A549 (cell line): Measurements from ENCODE around the gene ATP1A3. TPM values are rescaled to one million over a fixed set of nuclear protein-coding genes. Genes with fewer than 3 reads are reported as not detected.

Source experiments
- ATAC-seq, 2 experiments: fragments of 200-7000 bp in 1 of 2; fragments of >200 bp in 1 of 2; cut with Nextera tagmentation in 1 of 2; cut with Tn5 transposase in 1 of 2; 3 replicates each; pipeline versions ENCODE4 v1.8.0 to v1.9.1; 2018 to 2020; ENCODE audit warnings: mild to moderate bottlenecking in 1 of 2, moderate library complexity in 1 of 2
- CTCF ChIA-PET: fragments of 300-600 bp; sonication (Branson Sonifier 250); formaldehyde crosslinking; extraction: SDS; loops from one replicate; lab custom pipeline; 2021; ENCODE audit warnings: antibody characterized with exemption, inconsistent platforms; lab: Yijun Ruan, JAX
- POLR2A ChIA-PET: fragments of 350-600 bp; formaldehyde crosslinking; extraction: SDS; loops from one replicate; lab custom pipeline; 2021; ENCODE audit warnings: antibody characterized with exemption, inconsistent platforms; lab: Yijun Ruan, JAX
- DNase-seq, 2 experiments: peaks; one replicate each; pipeline versions ENCODE4 v3.0.0 to v3.0.0-alpha.2; 2011 to 2016; ENCODE audit warnings: low read depth in 1 of 2, low spot score in 1 of 2
- FAIRE-seq: peaks from 2 replicates; lab custom pipeline; 2011; peaks lifted over from hg19 to GRCh38; lab: Jason Lieb, UNC
- H3K27ac ChIP-seq, 2 experiments: fragments of >200 bp; sonication (Bioruptor Twin); formaldehyde crosslinking; 3 replicates each; pipeline ENCODE4 v1.5.1; 2016 to 2017
- H3K4me1 ChIP-seq: fragments of >200 bp; sonication (Bioruptor Twin); formaldehyde crosslinking; 3 replicates; pipeline ENCODE4 v1.6.1; 2016
- H3K4me2 ChIP-seq: fragments of >200 bp; sonication (Bioruptor Twin); formaldehyde crosslinking; 3 replicates; pipeline ENCODE4 v1.6.1; 2016
- H3K4me3 ChIP-seq: fragments of >200 bp; sonication (Bioruptor Twin); formaldehyde crosslinking; 3 replicates; pipeline ENCODE4 v1.5.1; 2016
- H3K9me3 ChIP-seq: fragments of >200 bp; sonication (Bioruptor Twin); formaldehyde crosslinking; 3 replicates; pipeline ENCODE4 v1.6.1; 2016
- CBX8 ChIP-seq: fragments of 200-600 bp; sonication (generic); IDR thresholded peaks from 2 replicates; pipeline ENCODE4 v1.6.1; 2016
- EHF ChIP-seq: fragments of 250-450 bp; sonication (Bioruptor Pico); IDR thresholded peaks from 2 replicates; pipeline ENCODE4 v1.5.0; 2020; ENCODE audit warnings: mild to moderate bottlenecking
- EP300 ChIP-seq, 2 experiments: fragments of >200 bp; sonication (Bioruptor Twin); formaldehyde crosslinking; IDR thresholded peaks; 2 replicates in 1 of 2; 3 replicates in 1 of 2; pipeline ENCODE4 v1.6.1; 2016 to 2017
- FOSB ChIP-seq: fragments of 250-450 bp; sonication (Bioruptor Pico); IDR thresholded peaks from 2 replicates; pipeline ENCODE4 v1.5.0; 2020; ENCODE audit warnings: mild to moderate bottlenecking, moderate library complexity
- FOXS1 ChIP-seq: fragments of 250-450 bp; sonication (Bioruptor Pico); IDR thresholded peaks from 2 replicates; pipeline ENCODE4 v1.5.0; 2020; ENCODE audit warnings: mild to moderate bottlenecking, moderate library complexity
- GATA3 ChIP-seq: IDR thresholded peaks from 2 replicates; pipeline ENCODE4 v1.6.1; 2012; ENCODE audit warnings: borderline replicate concordance
- HEYL ChIP-seq: fragments of 250-450 bp; sonication (Bioruptor Pico); IDR thresholded peaks from 2 replicates; pipeline ENCODE4 v1.8.0; 2021; ENCODE audit warnings: mild to moderate bottlenecking, moderate library complexity
- HOXB5 ChIP-seq: fragments of 250-450 bp; sonication (Bioruptor Pico); IDR thresholded peaks from 2 replicates; pipeline ENCODE4 v1.5.0; 2020; ENCODE audit warnings: mild to moderate bottlenecking, moderate library complexity
- JUN ChIP-seq, 2 experiments: fragments of >200 bp; sonication (Bioruptor Twin); formaldehyde crosslinking; IDR thresholded peaks; 2 replicates in 1 of 2; 3 replicates in 1 of 2; pipeline ENCODE4 v1.6.1; 2016 to 2017
- KDM1A ChIP-seq: fragments of 200-600 bp; sonication (generic); IDR thresholded peaks from 2 replicates; pipeline ENCODE4 v1.6.1; 2016; ENCODE audit warnings: low read depth, mild to moderate bottlenecking
- KDM5A ChIP-seq: fragments of 200-600 bp; sonication (generic); IDR thresholded peaks from 2 replicates; pipeline ENCODE4 v1.6.1; 2016; ENCODE audit warnings: antibody characterized with exemption, mild to moderate bottlenecking
- MAFK ChIP-seq: fragments of 450-650 bp; IDR thresholded peaks from 2 replicates; pipeline ENCODE4 v1.6.1; 2014; ENCODE audit not compliant: partially characterized antibody
- MAZ ChIP-seq: fragments of 150-350 bp; IDR thresholded peaks from 2 replicates; pipeline ENCODE4 v1.6.1; 2014; ENCODE audit warnings: antibody characterized with exemption, low read depth, low read length, borderline replicate concordance
- MYC ChIP-seq: IDR thresholded peaks from 2 replicates; pipeline ENCODE4 v1.6.1; 2012; ENCODE audit warnings: mild to moderate bottlenecking, inconsistent platforms, low read length, improper control_type of control experiment, borderline replicate concordance
- NPAS2 ChIP-seq: fragments of 250-450 bp; sonication (Bioruptor Pico); IDR thresholded peaks from 2 replicates; pipeline ENCODE4 v1.8.0; 2022; ENCODE audit warnings: mild to moderate bottlenecking, moderate library complexity, borderline replicate concordance
- NR3C1 ChIP-seq: fragments of >200 bp; sonication (Bioruptor Twin); formaldehyde crosslinking; IDR thresholded peaks from 3 replicates; pipeline ENCODE4 v1.6.1; 2017
- PHF8 ChIP-seq: fragments of 200-600 bp; sonication (generic); IDR thresholded peaks from 2 replicates; pipeline ENCODE4 v1.6.1; 2016; ENCODE audit warnings: low read depth, mild to moderate bottlenecking, antibody characterized with exemption, moderate library complexity, borderline replicate concordance
- POLR2AphosphoS2 ChIP-seq: conservative IDR thresholded peaks from 2 replicates; pipeline ENCODE4 v1.6.1; 2012; ENCODE audit warnings: low read length, improper control_type of control experiment, inconsistent platforms
- RFX5 ChIP-seq: fragments of 450-650 bp; IDR thresholded peaks from 2 replicates; pipeline ENCODE4 v1.7.1; 2014; ENCODE audit warnings: antibody characterized with exemption, mild to moderate bottlenecking, moderate library complexity
- TFCP2L1 ChIP-seq: fragments of 250-450 bp; sonication (Bioruptor Pico); IDR thresholded peaks from 2 replicates; pipeline ENCODE4 v1.5.0; 2021; ENCODE audit warnings: mild to moderate bottlenecking
- TP53 ChIP-seq: fragments of 250-450 bp; sonication (Bioruptor Pico); IDR thresholded peaks from 2 replicates; pipeline ENCODE4 v1.5.0; 2021; ENCODE audit warnings: mild to moderate bottlenecking, moderate library complexity
- ZFP36 ChIP-seq: fragments of 450-650 bp; IDR thresholded peaks from 2 replicates; pipeline ENCODE4 v1.6.1; 2014; ENCODE audit warnings: borderline replicate concordance; ENCODE audit not compliant: partially characterized antibody
- WGBS: methylation state at CpG from one replicate; pipeline ENCODE4 v1.1.6; 2017; ENCODE audit errors: missing lambda C conversion rate; 5-methylcytosine and 5-hydroxymethylcytosine counted together
- polyA plus RNA-seq, 4 experiments: library from polyadenylated mRNA; depleted of rRNA in 3 of 4; stranded (reverse); fragments of >200 nt; fragmentation: RNase III in 1 of 4; extraction: RNeasy Plus Mini Kit Qiagen cat#74134 plus additional on column Dnase treatment in 1 of 4; gene quantifications; 2 replicates in 3 of 4; 3 replicates in 1 of 4; pipeline ENCODE4 v1.2.3, GENCODE V29; 2011 to 2017
- TF ChIP-seq, protein P1 (sequence below): fragments of >200 bp; sonication (Bioruptor Twin); formaldehyde crosslinking; IDR thresholded peaks from 3 replicates; pipeline ENCODE4 v1.6.1; 2016
- TF ChIP-seq, protein P2 (sequence below): fragments of >200 bp; sonication (Bioruptor Twin); formaldehyde crosslinking; IDR thresholded peaks from 2 replicates; pipeline ENCODE4 v1.6.1; 2016
- TF ChIP-seq, protein P3 (sequence below): fragments of 450-650 bp; IDR thresholded peaks from 2 replicates; pipeline ENCODE4 v1.6.1; 2014; ENCODE audit warnings: antibody characterized with exemption
- TF ChIP-seq, protein P4 (sequence below): fragments of 200-600 bp; sonication (generic); IDR thresholded peaks from 2 replicates; pipeline ENCODE4 v1.6.1; 2016; ENCODE audit warnings: antibody characterized with exemption, mild to moderate bottlenecking, moderate library complexity

The ATP1A3 gene
- polyA plus RNA-seq, 2 of the 4 experiments (the other 2 are of a cell fraction): 0.67 to 3.7 TPM

DNA sequence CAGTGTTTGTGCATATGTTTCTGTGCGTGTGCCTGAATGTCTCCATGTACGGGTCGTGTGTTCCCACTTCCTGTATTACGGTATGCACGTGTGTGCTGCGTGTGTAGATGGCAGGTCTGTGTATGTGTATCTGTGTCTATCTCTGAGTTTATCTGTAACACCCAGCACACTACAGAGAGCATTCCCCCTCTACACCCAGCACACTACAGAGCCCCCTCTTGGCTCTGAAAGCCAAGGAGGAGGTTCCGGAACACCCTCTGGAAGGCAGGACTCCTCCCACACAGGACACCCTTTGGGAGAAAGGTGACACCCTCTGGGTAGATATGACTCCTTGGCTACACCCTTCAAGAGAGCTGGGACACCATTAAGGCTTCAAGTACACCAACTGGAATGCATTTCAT is 63.7 kb downstream of the ATP1A3 start (continued):
- TF ChIP-seq, protein P1, sequence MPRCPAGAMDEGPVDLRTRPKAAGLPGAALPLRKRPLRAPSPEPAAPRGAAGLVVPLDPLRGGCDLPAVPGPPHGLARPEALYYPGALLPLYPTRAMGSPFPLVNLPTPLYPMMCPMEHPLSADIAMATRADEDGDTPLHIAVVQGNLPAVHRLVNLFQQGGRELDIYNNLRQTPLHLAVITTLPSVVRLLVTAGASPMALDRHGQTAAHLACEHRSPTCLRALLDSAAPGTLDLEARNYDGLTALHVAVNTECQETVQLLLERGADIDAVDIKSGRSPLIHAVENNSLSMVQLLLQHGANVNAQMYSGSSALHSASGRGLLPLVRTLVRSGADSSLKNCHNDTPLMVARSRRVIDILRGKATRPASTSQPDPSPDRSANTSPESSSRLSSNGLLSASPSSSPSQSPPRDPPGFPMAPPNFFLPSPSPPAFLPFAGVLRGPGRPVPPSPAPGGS: no peak
- no peak for TF ChIP-seq NPAS2 (CRISPR knock-in tag)
- no peak for TF ChIP-seq MAZ
- no peak for TF ChIP-seq EP300 (IDR thresholded peaks at IDR 0.05)

DNA sequence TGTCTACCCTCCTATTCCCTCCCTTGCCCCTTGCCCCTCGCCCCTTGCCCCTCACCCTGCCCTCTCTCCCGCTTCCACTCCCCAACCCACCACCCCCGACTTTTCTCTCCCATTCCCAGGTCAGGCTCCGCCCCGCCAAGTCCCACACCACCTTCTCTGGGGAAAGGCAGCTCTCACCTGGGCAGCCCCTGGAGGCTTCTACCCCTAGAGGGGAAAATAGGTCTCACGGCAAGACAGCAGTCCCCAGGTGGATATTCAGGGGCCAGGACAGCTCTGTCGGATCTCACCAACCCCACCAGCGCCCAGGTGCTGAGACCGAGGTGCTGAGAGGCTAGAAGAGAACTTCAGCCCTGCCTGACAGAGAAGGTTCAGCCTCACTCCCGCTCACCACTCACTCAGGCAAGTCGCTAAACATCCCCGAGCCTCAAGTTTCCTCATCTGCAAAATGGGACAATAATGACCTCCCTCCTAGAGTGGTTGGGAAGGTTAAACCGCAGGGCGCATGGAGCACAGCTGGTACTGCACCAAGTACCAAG is 64.4 kb downstream of the ATP1A3 start:
- FAIRE-seq (peak; percentile 7), DNase-seq (no peak)
- ChIA-PET CTCF (interaction anchor here (0.7 to 9.9 kb wide), 9 partner anchors 10 to 56 kb away, joined by 3 to 163 read pairs (median 6); partner anchors contain the start of genes ARHGEF1, CD79A and RABAC1), POLR2A (no interaction called here)
- Histone ChIP-seq H3K9me3 (no peaks in the 10 kb centered on the region), H3K4me2 (no peak overlapping the region; the same call in 2 of the 3 replicates), H3K4me1 (peaks cover 13% of the 10 kb centered on the region; the same call in 1 of the 3 replicates), H3K27ac (no peak overlapping the region)
- 78% methylated on average over 11 of the region's 14 CpGs for WGBS
- TF ChIP-seq JUN (IDR thresholded peaks at IDR 0.05) (no peak), KDM1A (no peak), MYC (no peak), HOXB5 (no peak)
- TF ChIP-seq, all 56 proteins: peak for 0
- ATAC-seq: no peak
- no peak overlapping the region; the same call in 2 of the 3 replicates for H3K4me3 ChIP-seq

DNA sequence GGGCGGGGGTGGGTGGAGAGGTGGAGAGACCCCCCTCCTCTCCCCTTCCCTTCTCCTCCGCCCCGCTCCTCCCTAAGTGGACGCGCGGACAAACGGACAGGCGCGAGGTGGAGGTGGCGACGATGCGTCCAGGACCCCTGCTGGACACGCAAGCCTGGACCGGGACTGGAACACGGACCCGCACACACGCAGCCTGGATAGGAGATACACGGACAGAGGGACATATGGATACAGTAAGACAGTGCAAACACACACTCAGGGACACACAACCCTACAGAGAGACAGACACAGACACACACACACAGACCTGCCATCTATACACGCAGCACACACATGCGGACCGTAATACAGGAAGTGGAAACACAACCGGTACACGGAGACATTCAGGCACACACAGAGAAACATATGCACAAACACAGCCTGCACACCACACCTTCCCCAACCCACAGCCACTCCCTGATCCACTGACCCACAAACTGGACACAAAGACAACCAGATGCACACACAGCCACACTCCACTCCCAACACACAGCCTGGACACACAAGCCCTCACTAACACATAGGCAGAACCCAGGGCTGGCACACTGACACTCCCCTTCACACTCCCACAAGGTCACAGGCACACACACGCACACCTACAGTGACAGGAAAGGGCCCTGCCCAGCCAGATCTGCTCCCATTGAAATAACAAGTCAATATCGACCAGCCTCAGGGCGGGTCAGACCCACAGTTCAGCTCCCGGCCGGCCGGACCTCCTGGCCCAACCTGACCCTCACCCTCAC is 65.1 kb downstream of the ATP1A3 start:
- ChIA-PET CTCF (interaction anchor here (1.0 to 9.9 kb wide), 10 partner anchors 9 to 55 kb away, joined by 3 to 163 read pairs (median 5); partner anchors contain the start of genes ARHGEF1, CD79A and RABAC1), POLR2A (interaction anchor here (1.0 kb wide), 1 partner anchor 69 kb away, joined by 3 read pairs; the partner anchor contains the start of gene RPS19)
- H3K4me2 ChIP-seq: peak overlapping the region; percentile 99
- no peak for TF ChIP-seq TFCP2L1
- TF ChIP-seq NR3C1: no peak
- TF ChIP-seq MAFK: no peak
- TF ChIP-seq GATA3: no peak
- TF ChIP-seq MYC: no peak
- TF ChIP-seq, protein P2, sequence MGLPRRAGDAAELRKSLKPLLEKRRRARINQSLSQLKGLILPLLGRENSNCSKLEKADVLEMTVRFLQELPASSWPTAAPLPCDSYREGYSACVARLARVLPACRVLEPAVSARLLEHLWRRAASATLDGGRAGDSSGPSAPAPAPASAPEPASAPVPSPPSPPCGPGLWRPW: no peak
- no peak for TF ChIP-seq PHF8
- TF ChIP-seq, protein P3, sequence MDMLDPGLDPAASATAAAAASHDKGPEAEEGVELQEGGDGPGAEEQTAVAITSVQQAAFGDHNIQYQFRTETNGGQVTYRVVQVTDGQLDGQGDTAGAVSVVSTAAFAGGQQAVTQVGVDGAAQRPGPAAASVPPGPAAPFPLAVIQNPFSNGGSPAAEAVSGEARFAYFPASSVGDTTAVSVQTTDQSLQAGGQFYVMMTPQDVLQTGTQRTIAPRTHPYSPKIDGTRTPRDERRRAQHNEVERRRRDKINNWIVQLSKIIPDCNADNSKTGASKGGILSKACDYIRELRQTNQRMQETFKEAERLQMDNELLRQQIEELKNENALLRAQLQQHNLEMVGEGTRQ: no peak
- no peak for TF ChIP-seq POLR2AphosphoS2
- TF ChIP-seq, protein P4, sequence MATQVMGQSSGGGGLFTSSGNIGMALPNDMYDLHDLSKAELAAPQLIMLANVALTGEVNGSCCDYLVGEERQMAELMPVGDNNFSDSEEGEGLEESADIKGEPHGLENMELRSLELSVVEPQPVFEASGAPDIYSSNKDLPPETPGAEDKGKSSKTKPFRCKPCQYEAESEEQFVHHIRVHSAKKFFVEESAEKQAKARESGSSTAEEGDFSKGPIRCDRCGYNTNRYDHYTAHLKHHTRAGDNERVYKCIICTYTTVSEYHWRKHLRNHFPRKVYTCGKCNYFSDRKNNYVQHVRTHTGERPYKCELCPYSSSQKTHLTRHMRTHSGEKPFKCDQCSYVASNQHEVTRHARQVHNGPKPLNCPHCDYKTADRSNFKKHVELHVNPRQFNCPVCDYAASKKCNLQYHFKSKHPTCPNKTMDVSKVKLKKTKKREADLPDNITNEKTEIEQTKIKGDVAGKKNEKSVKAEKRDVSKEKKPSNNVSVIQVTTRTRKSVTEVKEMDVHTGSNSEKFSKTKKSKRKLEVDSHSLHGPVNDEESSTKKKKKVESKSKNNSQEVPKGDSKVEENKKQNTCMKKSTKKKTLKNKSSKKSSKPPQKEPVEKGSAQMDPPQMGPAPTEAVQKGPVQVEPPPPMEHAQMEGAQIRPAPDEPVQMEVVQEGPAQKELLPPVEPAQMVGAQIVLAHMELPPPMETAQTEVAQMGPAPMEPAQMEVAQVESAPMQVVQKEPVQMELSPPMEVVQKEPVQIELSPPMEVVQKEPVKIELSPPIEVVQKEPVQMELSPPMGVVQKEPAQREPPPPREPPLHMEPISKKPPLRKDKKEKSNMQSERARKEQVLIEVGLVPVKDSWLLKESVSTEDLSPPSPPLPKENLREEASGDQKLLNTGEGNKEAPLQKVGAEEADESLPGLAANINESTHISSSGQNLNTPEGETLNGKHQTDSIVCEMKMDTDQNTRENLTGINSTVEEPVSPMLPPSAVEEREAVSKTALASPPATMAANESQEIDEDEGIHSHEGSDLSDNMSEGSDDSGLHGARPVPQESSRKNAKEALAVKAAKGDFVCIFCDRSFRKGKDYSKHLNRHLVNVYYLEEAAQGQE: no peak
- TF ChIP-seq FOSB (CRISPR knock-in tag): no peak
- TF ChIP-seq FOXS1 (CRISPR knock-in tag): no peak
- no peak for TF ChIP-seq RFX5
- TF ChIP-seq KDM5A: no peak
- no peak for TF ChIP-seq TP53 (CRISPR knock-in tag)
- no peak for TF ChIP-seq ZFP36
- no peak for TF ChIP-seq EHF
- no peak for TF ChIP-seq CBX8
- no peak for TF ChIP-seq HEYL (CRISPR knock-in tag)
- peaks cover 13% of the 10 kb centered on the region; the same call in 1 of the 3 replicates for H3K4me1 ChIP-seq
- H3K9me3 ChIP-seq: no peaks in the 10 kb centered on the region
- peak in 1 of 2 experiments; percentile 53 for DNase-seq
- FAIRE-seq: peak; percentile 97
- 17% methylated on average over 29 of the region's 29 CpGs for WGBS
- peak overlapping the region; percentile 29 to 77; a peak in 4 of 6 replicates for H3K27ac ChIP-seq
- H3K4me3 ChIP-seq: peak overlapping the region; percentile 59
- peak; percentile 2 to 41; a peak in 3 of 6 replicates for ATAC-seq
